ENCODE data around the gene HPSE2.

GRCh38 chr10:99080275-99080945, 155.2 kb downstream of the HPSE2 start:
- TF ChIP-seq EZH2 (IDR thresholded peaks at IDR 0.05): no peak
- no peak for TF ChIP-seq POLR2AphosphoS5 (IDR thresholded peaks at IDR 0.05; ENCODE audit: borderline replicate concordance, low read depth, low read length)
